NT2/D1 (cell line): ENCODE results near the gene PRPSAP2.

Experiments used
- DNase-seq: peaks from one replicate; pipeline ENCODE4 v3.0.0-alpha.2; 2011; ENCODE audit warnings: low read depth, low spot score
- H3K27me3 ChIP-seq: 2 replicates; pipeline ENCODE4 v1.6.0; 2011; ENCODE audit warnings: mild to moderate bottlenecking; ENCODE audit not compliant: insufficient read length, insufficient read depth
- H3K36me3 ChIP-seq: 2 replicates; pipeline ENCODE4 v1.6.1; 2011; ENCODE audit warnings: mild to moderate bottlenecking, low read length, mixed read lengths; ENCODE audit not compliant: insufficient read depth, insufficient read length
- H3K4me1 ChIP-seq: 2 replicates; pipeline ENCODE4 v1.5.1; 2011; ENCODE audit not compliant: insufficient read depth, insufficient read length
- H3K4me3 ChIP-seq: 2 replicates; pipeline ENCODE4 v1.5.1; 2011; ENCODE audit warnings: low read depth; ENCODE audit not compliant: insufficient read length
- H3K9ac ChIP-seq: 2 replicates; pipeline ENCODE4 v1.6.0; 2011; ENCODE audit warnings: low read depth; ENCODE audit not compliant: insufficient read length
- H3K9me3 ChIP-seq: 2 replicates; pipeline ENCODE4 v1.5.1; 2011; ENCODE audit warnings: mild to moderate bottlenecking, low read length; ENCODE audit not compliant: insufficient read depth
- SUZ12 ChIP-seq: IDR thresholded peaks from 2 replicates; pipeline ENCODE4 v1.6.1; 2011; ENCODE audit not compliant: insufficient read length, insufficient read depth; ENCODE audit errors: extremely low read depth
- YY1 ChIP-seq: IDR thresholded peaks from 2 replicates; pipeline ENCODE4 v1.6.1; 2011; ENCODE audit not compliant: insufficient read length, insufficient read depth
- ZNF274 ChIP-seq: IDR thresholded peaks from 2 replicates; pipeline ENCODE4 v1.6.1; 2011; ENCODE audit warnings: mild to moderate bottlenecking, low read depth, low read length

The PRPSAP2 gene

GRCh38 chr17:18960241-18960665 lies 102.3 kb downstream of the PRPSAP2 start:
- H3K9me3 ChIP-seq: no peaks in the 10 kb centered on the region
- no peak for TF ChIP-seq SUZ12
- DNase-seq: no peak

GRCh38 chr17:18960803-18961511 lies 103.0 kb downstream of the PRPSAP2 start:
- TF ChIP-seq YY1 (no peak), SUZ12 (no peak), ZNF274 (no peak)
- DNase-seq: no peak
- H3K9ac ChIP-seq: no peak overlapping the region
- peaks cover 13% of the 10 kb centered on the region for H3K4me1 ChIP-seq
- no peaks in the 10 kb centered on the region for H3K27me3 ChIP-seq
- H3K4me3 ChIP-seq: no peak overlapping the region
- H3K9me3 ChIP-seq: no peaks in the 10 kb centered on the region
- H3K36me3 ChIP-seq: no peaks in the 10 kb centered on the region

More at GRCh38 chr17:18960241-18960665, 102.3 kb downstream of the PRPSAP2 start:
- Histone ChIP-seq H3K4me1 (peaks cover 13% of the 10 kb centered on the region), H3K9ac (no peak overlapping the region), H3K36me3 (no peaks in the 10 kb centered on the region), H3K27me3 (no peaks in the 10 kb centered on the region), H3K4me3 (no peak overlapping the region)

- TF ChIP-seq YY1 (no peak), ZNF274 (no peak), SUZ12 (no peak)
- Histone ChIP-seq H3K36me3 (no peaks in the 10 kb centered on the region), H3K4me3 (no peak overlapping the region), H3K9ac (no peak overlapping the region), H3K9me3 (no peaks in the 10 kb centered on the region), H3K4me1 (peaks cover 14% of the 10 kb centered on the region), H3K27me3 (no peaks in the 10 kb centered on the region)
- DNase-seq: no peak
Observed at GRCh38 chr17:18961634-18962493, 103.9 kb downstream of the PRPSAP2 start.

- no peak overlapping the region for H3K9ac ChIP-seq
- no peak overlapping the region for H3K4me3 ChIP-seq
- H3K9me3 ChIP-seq: no peaks in the 10 kb centered on the region
- TF ChIP-seq SUZ12 (no peak), ZNF274 (no peak), YY1 (no peak)
- H3K4me1 ChIP-seq: peaks cover 18% of the 10 kb centered on the region
- no peak for DNase-seq
- no peaks in the 10 kb centered on the region for H3K36me3 ChIP-seq
- no peaks in the 10 kb centered on the region for H3K27me3 ChIP-seq
Observed at GRCh38 chr17:18962494-18962815, 104.5 kb downstream of the PRPSAP2 start.

GRCh38 chr17:18963126-18964017 lies 105.4 kb downstream of the PRPSAP2 start:
- Histone ChIP-seq H3K36me3 (no peaks in the 10 kb centered on the region), H3K9ac (no peak overlapping the region), H3K27me3 (no peaks in the 10 kb centered on the region), H3K9me3 (no peaks in the 10 kb centered on the region), H3K4me1 (peaks cover 21% of the 10 kb centered on the region), H3K4me3 (no peak overlapping the region)
- TF ChIP-seq ZNF274: no peak
- TF ChIP-seq YY1: no peak
- no peak for TF ChIP-seq SUZ12
- no peak for DNase-seq

- H3K36me3 ChIP-seq: no peaks in the 10 kb centered on the region
- H3K9ac ChIP-seq: no peak overlapping the region
- TF ChIP-seq ZNF274 (no peak), SUZ12 (no peak), YY1 (no peak)
- H3K27me3 ChIP-seq: no peaks in the 10 kb centered on the region
- H3K4me3 ChIP-seq: no peak overlapping the region
- H3K4me1 ChIP-seq: peaks cover 26% of the 10 kb centered on the region
- DNase-seq: no peak
- no peaks in the 10 kb centered on the region for H3K9me3 ChIP-seq
Observed at GRCh38 chr17:18964018-18964351, 106.1 kb downstream of the PRPSAP2 start.
